ENCODE data around the gene MNAT1.
"Not testable (repeated sequence)": the region's sequence is repeated elsewhere in the genome, so short reads cannot be mapped to it uniquely, and the experiment has no call there.

Gene MNAT1

DNA sequence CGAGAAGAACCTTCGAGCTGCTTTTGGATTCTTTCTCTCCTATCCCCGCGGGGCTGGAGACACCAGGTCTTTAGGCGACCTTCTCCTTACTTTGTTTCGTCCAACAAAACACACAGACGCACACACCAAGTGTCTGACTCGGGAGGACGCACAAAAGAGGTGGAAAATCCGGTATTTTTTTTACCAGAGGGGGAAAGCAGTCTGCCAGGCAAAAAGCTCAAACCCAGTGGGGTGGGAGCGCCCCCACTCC is 12.5 kb upstream of the MNAT1 start:
- peak overlapping the region; percentile 84 for H3K4me3 ChIP-seq (ENCODE audit: control insufficient read depth, low read depth, low read length)
- TF ChIP-seq, protein P1, sequence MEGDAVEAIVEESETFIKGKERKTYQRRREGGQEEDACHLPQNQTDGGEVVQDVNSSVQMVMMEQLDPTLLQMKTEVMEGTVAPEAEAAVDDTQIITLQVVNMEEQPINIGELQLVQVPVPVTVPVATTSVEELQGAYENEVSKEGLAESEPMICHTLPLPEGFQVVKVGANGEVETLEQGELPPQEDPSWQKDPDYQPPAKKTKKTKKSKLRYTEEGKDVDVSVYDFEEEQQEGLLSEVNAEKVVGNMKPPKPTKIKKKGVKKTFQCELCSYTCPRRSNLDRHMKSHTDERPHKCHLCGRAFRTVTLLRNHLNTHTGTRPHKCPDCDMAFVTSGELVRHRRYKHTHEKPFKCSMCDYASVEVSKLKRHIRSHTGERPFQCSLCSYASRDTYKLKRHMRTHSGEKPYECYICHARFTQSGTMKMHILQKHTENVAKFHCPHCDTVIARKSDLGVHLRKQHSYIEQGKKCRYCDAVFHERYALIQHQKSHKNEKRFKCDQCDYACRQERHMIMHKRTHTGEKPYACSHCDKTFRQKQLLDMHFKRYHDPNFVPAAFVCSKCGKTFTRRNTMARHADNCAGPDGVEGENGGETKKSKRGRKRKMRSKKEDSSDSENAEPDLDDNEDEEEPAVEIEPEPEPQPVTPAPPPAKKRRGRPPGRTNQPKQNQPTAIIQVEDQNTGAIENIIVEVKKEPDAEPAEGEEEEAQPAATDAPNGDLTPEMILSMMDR (IDR thresholded peaks at IDR 0.05; ENCODE audit: control insufficient read depth, insufficient read depth, low read depth, low read length, missing control alignments), result no peak
- no peak for DNase-seq (ENCODE audit: low read depth)

DNA sequence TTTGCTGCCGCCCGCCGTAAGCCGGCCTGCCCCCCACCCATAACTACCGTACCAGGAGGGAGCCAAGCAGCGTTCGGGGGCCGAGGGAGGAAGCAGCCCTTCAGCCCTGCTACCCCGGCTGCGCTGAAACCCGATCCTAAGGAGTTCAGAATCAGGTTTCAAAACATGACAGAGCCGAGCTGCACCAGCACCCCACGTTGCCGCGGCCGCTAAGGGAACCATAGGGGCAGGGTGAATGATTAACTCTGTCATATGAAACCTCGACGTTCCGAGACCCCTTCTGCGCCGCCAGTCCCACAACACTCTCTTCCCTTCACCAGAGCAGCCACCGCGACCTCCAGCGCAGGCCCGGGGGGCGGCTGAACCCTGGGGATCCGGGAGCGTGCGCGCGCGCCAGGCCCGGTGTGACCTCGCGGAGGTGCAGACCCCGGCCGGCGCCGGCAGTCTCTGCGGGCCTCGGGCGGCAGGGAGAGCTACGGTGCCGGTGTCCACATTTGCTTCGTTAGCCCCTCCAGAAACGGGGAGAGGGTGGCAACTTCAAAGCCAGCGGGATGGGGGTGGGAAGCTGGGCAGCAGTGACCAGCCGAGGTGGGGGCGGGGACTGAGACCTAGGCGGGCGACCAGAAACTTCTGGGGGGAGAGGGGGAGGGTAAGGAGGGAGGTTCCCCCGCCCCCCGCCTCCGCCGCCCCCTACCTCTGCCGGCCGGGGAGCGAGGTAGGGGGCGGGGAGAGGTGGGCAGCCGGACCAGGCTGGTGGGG is 12.0 kb upstream of the MNAT1 start:
- DNase-seq (ENCODE audit: low read depth), result no peak
- peak overlapping the region; percentile 84 for H3K4me3 ChIP-seq (ENCODE audit: control insufficient read depth, low read depth, low read length)
- TF ChIP-seq, protein P1 (IDR thresholded peaks at IDR 0.05; ENCODE audit: control insufficient read depth, insufficient read depth, low read depth, low read length, missing control alignments), result peak; percentile 6

DNA sequence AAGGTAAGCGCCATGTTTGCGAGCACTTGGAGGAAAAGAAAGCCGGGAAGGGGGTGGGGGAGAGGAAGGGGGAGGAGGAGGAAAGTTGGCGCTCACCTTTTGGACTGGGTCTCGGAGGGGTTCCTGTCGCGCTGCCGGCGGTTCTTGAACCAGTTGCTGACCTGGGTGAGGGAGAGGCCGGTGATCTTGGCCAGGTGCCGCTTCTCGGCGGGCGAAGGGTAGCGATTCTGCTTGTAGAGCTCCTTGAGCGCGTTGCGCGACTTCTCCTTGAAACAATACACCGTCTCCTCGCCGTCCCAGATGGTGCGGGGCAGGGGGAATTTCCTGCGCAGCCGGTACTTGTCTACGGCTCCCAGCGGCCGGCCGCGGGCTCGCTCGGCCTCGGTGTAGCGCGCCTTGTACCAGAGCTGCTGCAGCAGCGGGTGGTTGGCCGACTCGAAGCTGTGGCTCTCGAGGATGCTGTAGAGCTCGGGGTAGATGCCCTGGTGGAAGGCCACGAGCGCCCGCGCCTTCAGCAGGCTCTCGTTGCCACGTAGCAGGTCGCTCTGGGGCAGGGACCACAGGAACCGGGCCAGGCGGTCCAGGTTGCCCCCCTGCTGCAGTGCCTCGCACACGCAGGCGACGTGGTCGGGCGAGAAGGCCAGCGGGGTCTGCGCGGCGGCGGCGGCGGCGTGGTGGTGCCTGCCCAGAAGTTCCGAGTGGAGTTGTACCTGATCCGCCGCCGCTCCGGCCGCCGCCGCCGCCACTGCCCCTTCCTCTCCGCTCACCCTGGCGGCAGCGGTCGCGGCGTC is 11.2 kb upstream of the MNAT1 start:
- TF ChIP-seq, protein P1 (IDR thresholded peaks at IDR 0.05; ENCODE audit: control insufficient read depth, insufficient read depth, low read depth, low read length, missing control alignments), result no peak
- DNase-seq (ENCODE audit: low read depth), result no peak
- peak overlapping the region; percentile 84 for H3K4me3 ChIP-seq (ENCODE audit: control insufficient read depth, low read depth, low read length)

DNA sequence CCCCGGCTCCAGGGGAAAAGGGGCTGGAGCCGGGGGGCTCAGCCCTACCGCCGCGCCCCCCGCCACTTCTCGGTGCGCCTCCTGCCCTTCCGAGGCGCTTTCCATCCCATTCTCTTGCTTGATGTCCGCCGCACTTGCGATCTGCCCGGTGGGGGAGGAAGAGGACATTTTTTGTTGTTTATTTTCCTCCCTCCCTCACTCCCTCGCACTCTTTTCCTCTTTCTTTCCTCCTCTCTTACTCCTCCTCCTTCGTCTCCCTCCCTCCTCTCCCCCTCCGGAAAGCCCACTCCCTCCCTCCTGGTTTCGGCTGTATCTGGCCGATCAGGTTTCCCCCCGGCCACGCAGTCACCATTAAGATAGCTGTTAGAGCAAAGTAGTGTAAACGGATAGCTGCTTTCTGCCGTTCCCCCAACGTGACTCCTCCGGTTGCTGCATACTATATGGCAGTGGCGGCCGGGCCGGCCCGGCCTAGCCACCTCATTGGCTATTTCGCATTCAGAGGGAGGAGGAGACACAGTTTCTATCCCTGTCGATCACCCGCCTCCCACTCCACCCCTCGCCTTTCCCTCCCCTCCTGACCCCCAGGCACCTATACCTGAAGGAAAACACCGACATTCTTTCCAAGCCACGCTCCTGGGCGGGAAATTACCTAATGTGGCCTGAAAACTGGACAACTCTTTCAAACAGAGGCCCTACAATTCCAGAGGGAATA is 10.5 kb upstream of the MNAT1 start, which contains the start of gene SIX4:
TSS of gene SIX4 (minus strand) at position 445 of the 712 bp plus-strand sequence. CDS start at position 168, 277 bp downstream.
- DNase-seq (ENCODE audit: low read depth), result peak; percentile 53
- peak within 1 kb of the TSS; percentile 84 for H3K4me3 ChIP-seq (ENCODE audit: control insufficient read depth, low read depth, low read length)
- TF ChIP-seq, protein P1 (IDR thresholded peaks at IDR 0.05; ENCODE audit: control insufficient read depth, insufficient read depth, low read depth, low read length, missing control alignments), result no peak

DNA sequence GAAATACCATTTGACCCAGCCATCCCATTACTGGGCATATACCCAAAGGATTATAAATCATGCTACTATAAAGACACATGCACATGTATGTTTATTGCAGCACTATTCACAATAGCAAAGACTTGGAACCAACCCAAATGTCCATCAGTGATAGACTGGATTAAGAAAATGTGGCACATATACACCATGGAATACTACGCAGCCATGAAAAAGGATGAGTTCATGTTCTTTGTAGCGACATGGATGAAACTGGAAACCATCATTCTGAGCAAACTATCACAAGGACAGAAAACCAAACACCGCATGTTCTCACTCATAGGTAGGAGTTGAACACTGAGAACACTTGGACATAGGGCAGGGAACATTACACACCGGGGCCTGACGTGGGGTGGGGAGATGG is 3.3 kb upstream of the MNAT1 start:
- DNase-seq (ENCODE audit: low read depth); H3K4me3 ChIP-seq (ENCODE audit: control insufficient read depth, low read depth, low read length): not testable (repeated sequence)

DNA sequence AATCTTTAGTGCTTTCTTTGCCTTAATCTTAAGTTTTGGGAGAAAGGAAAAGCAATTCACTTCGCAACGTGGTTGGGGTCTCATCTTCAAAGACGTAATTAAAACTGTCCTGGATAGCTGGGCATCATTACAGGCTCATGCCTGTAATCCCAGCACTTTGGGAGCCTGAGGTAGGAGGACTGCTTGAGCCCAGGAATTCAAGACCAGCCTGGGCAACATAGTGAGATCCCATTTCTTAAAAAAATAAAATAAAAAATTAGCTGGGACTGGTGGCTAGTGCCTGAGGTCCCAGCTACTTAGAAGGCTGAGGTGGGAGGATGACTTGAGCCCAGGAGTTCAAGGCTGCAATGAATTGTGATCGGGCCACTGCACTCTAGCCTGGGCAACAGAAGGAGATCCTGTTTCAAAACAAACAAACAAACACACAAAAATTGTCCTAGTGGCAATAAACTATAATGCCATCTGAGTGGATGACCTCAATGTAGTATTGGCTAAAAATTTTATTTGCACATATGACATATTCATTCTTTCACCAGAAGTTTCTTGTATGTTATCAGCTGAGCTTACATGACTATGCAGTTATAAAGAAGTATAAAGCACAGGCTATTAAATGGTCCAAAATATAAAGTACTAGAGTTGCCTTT is 1.6 kb upstream of the MNAT1 start:
- TF ChIP-seq, protein P1 (IDR thresholded peaks at IDR 0.05; ENCODE audit: control insufficient read depth, insufficient read depth, low read depth, low read length, missing control alignments), result no peak
- H3K4me3 ChIP-seq (ENCODE audit: control insufficient read depth, low read depth, low read length), result no peak overlapping the region

More for the DNA sequence above, 1.6 kb upstream of the MNAT1 start:
- no peak for DNase-seq (ENCODE audit: low read depth)
